ENCODE results near the gene ETFDH.

Gene ETFDH

GRCh38 chr4:158756588-158756987 is 84.5 kb downstream of the ETFDH start:
- DNase-seq, result no peak

- no peak for DNase-seq
These were observed 86.0 kb downstream of the ETFDH start for GRCh38 chr4:158758142-158758541.

- no peak for DNase-seq
These were observed 86.6 kb downstream of the ETFDH start for GRCh38 chr4:158758703-158759102.

All from stimulated activated CD4-positive, alpha-beta T cell treated with anti-CD3 and anti-CD28 coated beads, Interleukin-1b, Interleukin-23, amount 100 ng/mL, for 48 hours (primary cell).